Measurements from ENCODE around the gene TLK1.
A peak's percentile ranks its signal among the peaks of the same experiment; 100 is the strongest.

The TLK1 gene

GRCh38 chr2:170991398-170992182 is 169.1 kb downstream of the TLK1 start:
- DNase-seq = no peak

- DNase-seq = no peak
Observed at GRCh38 chr2:170986566-170987258, 174.0 kb downstream of the TLK1 start.

- DNase-seq = no peak
Observed at GRCh38 chr2:170985407-170985806, 175.3 kb downstream of the TLK1 start.

- no peak for DNase-seq
Observed at GRCh38 chr2:170984079-170984478, 176.6 kb downstream of the TLK1 start.

GRCh38 chr2:170975943-170976270 is 184.8 kb downstream of the TLK1 start:
- DNase-seq = no peak

- no peak for DNase-seq
Observed at GRCh38 chr2:170975127-170975942, 185.4 kb downstream of the TLK1 start.

GRCh38 chr2:170974304-170974993 is 186.2 kb downstream of the TLK1 start:
- DNase-seq = no peak

GRCh38 chr2:170973492-170974303 is 187.0 kb downstream of the TLK1 start:
- DNase-seq = peak; percentile 85

- no peak for DNase-seq
Observed at GRCh38 chr2:170973225-170973491, 187.5 kb downstream of the TLK1 start.

GRCh38 chr2:170972296-170973224 is 188.1 kb downstream of the TLK1 start:
- DNase-seq = no peak

- DNase-seq = no peak
Observed at GRCh38 chr2:170971071-170971470, 189.6 kb downstream of the TLK1 start.

- no peak for DNase-seq
Observed at GRCh38 chr2:170969872-170970496, 190.7 kb downstream of the TLK1 start.

- no peak for DNase-seq
Observed at GRCh38 chr2:170969030-170969429, 191.7 kb downstream of the TLK1 start.

- no peak for DNase-seq
Observed at GRCh38 chr2:170968205-170969003, 192.3 kb downstream of the TLK1 start.

GRCh38 chr2:170967553-170967952 is 193.1 kb downstream of the TLK1 start:
- no peak for DNase-seq

GRCh38 chr2:170966648-170967396 is 193.9 kb downstream of the TLK1 start:
- peak; percentile 12 for DNase-seq

GRCh38 chr2:170965446-170966225 is 195.1 kb downstream of the TLK1 start:
- DNase-seq = no peak

- DNase-seq = no peak
Observed at GRCh38 chr2:170963386-170963785, 197.3 kb downstream of the TLK1 start.
